Measurements from ENCODE around the gene DDX56. TPM values are rescaled to one million over a fixed set of nuclear protein-coding genes. Genes with fewer than 3 reads are reported as not detected.

DDX56 gene
- total RNA-seq, 1 donor from 2014 or later: 75.6 TPM

- H3K9me3 Mint-ChIP-seq (ENCODE audit: unreplicated experiment): no peaks in the 10 kb centered on the region
- peaks cover 6% of the 10 kb centered on the region for H3K4me1 Mint-ChIP-seq (ENCODE audit: low read depth, unreplicated experiment)
- Histone ChIP-seq H2AFZ (ENCODE audit: low read depth, low read length) (no peak overlapping the region), H4K20me1 (ENCODE audit: insufficient read depth, low read length) (peaks cover 30% of the 10 kb centered on the region), H3K36me3 (ENCODE audit: insufficient read depth, low read length) (peaks cover 15% of the 10 kb centered on the region), H3K4me2 (ENCODE audit: low read length) (no peak overlapping the region), H3K9ac (ENCODE audit: low read length) (no peak overlapping the region), H3K9me3 (ENCODE audit: insufficient read depth, low read depth, low read length) (no peaks in the 10 kb centered on the region), H3K27me3 (ENCODE audit: insufficient read depth, low read length) (no peaks in the 10 kb centered on the region), H3K4me1 (ENCODE audit: insufficient read depth, low read length) (peaks cover 4% of the 10 kb centered on the region), H3K27ac (ENCODE audit: low read depth, low read length) (no peak overlapping the region), H3K79me2 (ENCODE audit: insufficient read depth, low read length) (peaks cover 3% of the 10 kb centered on the region), H3K4me3 (ENCODE audit: insufficient read depth, low read depth, low read length) (no peak overlapping the region)
- TF ChIP-seq CTCF (IDR thresholded peaks at IDR 0.05; ENCODE audit: insufficient read depth, low read depth, low read length) (no peak), EZH2 (IDR thresholded peaks at IDR 0.05; ENCODE audit: insufficient read depth, low read length) (no peak)
- peaks cover 3% of the 10 kb centered on the region for H3K27me3 Mint-ChIP-seq (ENCODE audit: low read depth, unreplicated experiment)
- H3K36me3 Mint-ChIP-seq (ENCODE audit: low read depth, unreplicated experiment): peaks cover 5% of the 10 kb centered on the region
- DNase-seq (ENCODE audit: low read depth) (peak; percentile 39), FAIRE-seq (no peak)
- peak overlapping the region; percentile 72 for H3K27ac Mint-ChIP-seq (ENCODE audit: unreplicated experiment)
- H3K4me3 Mint-ChIP-seq (ENCODE audit: unreplicated experiment): no peak overlapping the region
Measured at GRCh38 chr7:44561962-44562621, 11.6 kb downstream of the DDX56 start.

GRCh38 chr7:44561481-44561880 is 12.2 kb downstream of the DDX56 start:
- peaks cover 3% of the 10 kb centered on the region for H3K27me3 Mint-ChIP-seq (ENCODE audit: low read depth, unreplicated experiment)
- no peak for FAIRE-seq
- H3K9ac ChIP-seq (ENCODE audit: low read length): no peak overlapping the region

More at GRCh38 chr7:44561481-44561880, 12.2 kb downstream of the DDX56 start:
- Histone ChIP-seq H3K27ac (ENCODE audit: low read depth, low read length) (no peak overlapping the region), H3K4me2 (ENCODE audit: low read length) (no peak overlapping the region), H4K20me1 (ENCODE audit: insufficient read depth, low read length) (peaks cover 28% of the 10 kb centered on the region), H3K4me3 (ENCODE audit: insufficient read depth, low read depth, low read length) (no peak overlapping the region), H3K9me3 (ENCODE audit: insufficient read depth, low read depth, low read length) (no peaks in the 10 kb centered on the region), H3K79me2 (ENCODE audit: insufficient read depth, low read length) (peaks cover 3% of the 10 kb centered on the region), H3K36me3 (ENCODE audit: insufficient read depth, low read length) (peaks cover 14% of the 10 kb centered on the region), H3K4me1 (ENCODE audit: insufficient read depth, low read length) (peaks cover 4% of the 10 kb centered on the region), H2AFZ (ENCODE audit: low read depth, low read length) (no peak overlapping the region), H3K27me3 (ENCODE audit: insufficient read depth, low read length) (no peaks in the 10 kb centered on the region)
- Mint-ChIP-seq H3K4me1 (ENCODE audit: low read depth, unreplicated experiment) (peaks cover 6% of the 10 kb centered on the region), H3K36me3 (ENCODE audit: low read depth, unreplicated experiment) (peaks cover 5% of the 10 kb centered on the region), H3K4me3 (ENCODE audit: unreplicated experiment) (no peak overlapping the region), H3K9me3 (ENCODE audit: unreplicated experiment) (no peaks in the 10 kb centered on the region), H3K27ac (ENCODE audit: unreplicated experiment) (no peak overlapping the region)
- no peak for DNase-seq (ENCODE audit: low read depth)
- TF ChIP-seq EZH2 (IDR thresholded peaks at IDR 0.05; ENCODE audit: insufficient read depth, low read length): no peak
- no peak for TF ChIP-seq CTCF (IDR thresholded peaks at IDR 0.05; ENCODE audit: insufficient read depth, low read depth, low read length)
